ENCODE measurements around the gene PTPRD. TPM values are rescaled to one million over a fixed set of nuclear protein-coding genes. Genes with fewer than 3 reads are reported as not detected.

The PTPRD gene
- total RNA-seq, 1 donor from 2014 or later: 6.9 TPM

- no peaks in the 10 kb centered on the region for H3K36me3 ChIP-seq
- TF ChIP-seq CTCF (IDR thresholded peaks at IDR 0.05): no peak
These were observed 18.3 kb downstream of the PTPRD start for GRCh38 chr9:10594482-10594881.

DNA sequence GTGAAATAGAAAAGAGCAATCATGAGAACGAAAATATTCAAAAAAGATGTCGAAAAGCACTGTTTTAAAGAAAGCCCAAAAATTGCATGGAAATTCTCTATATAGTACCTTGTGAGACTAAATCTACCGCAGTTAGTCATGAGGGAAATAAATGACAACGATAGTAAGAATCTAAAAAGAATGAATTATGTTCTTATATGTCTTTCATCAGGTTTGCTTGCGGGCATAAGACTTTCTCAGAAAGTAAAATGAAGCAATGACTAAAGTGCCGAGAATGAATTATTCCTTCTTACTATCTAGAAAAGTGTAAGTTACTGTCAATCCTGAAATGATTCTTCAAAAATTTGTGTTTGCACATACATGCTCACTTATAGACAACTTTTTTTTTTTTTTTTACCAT is 26.4 kb downstream of the PTPRD start:
- H3K4me1 ChIP-seq: no peaks in the 10 kb centered on the region
- DNase-seq (ENCODE audit: low spot score in 2 of 2): no peak
- no peaks in the 10 kb centered on the region for H3K36me3 ChIP-seq
- H3K4me3 ChIP-seq: no peak overlapping the region
- intact Hi-C loops (cut with DNase I): no loop called here
- H3K9me3 ChIP-seq: no peaks in the 10 kb centered on the region
- no peak overlapping the region for H3K27ac ChIP-seq
- TF ChIP-seq CTCF (IDR thresholded peaks at IDR 0.05): no peak
- H3K27me3 ChIP-seq: no peaks in the 10 kb centered on the region

More at GRCh38 chr9:10594482-10594881, 18.3 kb downstream of the PTPRD start:
- intact Hi-C loops (cut with DNase I): no loop called here
- Histone ChIP-seq H3K9me3 (no peaks in the 10 kb centered on the region), H3K27ac (no peak overlapping the region), H3K4me3 (no peak overlapping the region), H3K27me3 (no peaks in the 10 kb centered on the region), H3K4me1 (no peaks in the 10 kb centered on the region)
- DNase-seq (ENCODE audit: low spot score in 2 of 2): no peak

DNA sequence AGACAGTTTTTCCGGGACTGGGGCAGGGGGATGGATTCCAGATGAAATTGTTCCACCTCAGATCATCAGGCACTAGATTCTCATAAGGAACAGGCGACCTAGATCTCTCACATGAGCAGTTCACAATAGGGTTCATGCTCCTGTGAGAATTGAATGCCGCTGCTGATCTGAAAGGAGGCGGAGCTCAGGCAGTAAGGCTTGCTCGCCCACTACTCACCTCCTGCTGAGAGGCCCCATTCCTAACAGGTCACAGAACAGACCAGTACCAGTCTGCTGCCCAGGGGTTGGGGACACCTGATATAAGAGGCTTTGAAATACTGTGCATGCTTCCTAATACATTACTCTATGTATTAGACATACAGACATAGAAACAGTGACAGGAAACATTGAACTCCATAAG is 41.1 kb downstream of the PTPRD start:
- Histone ChIP-seq H3K36me3 (no peaks in the 10 kb centered on the region), H3K4me1 (no peaks in the 10 kb centered on the region), H3K27ac (no peak overlapping the region), H3K27me3 (no peaks in the 10 kb centered on the region), H3K4me3 (no peak overlapping the region), H3K9me3 (no peaks in the 10 kb centered on the region)
- DNase-seq (ENCODE audit: low spot score in 2 of 2): no peak
- no peak for TF ChIP-seq CTCF (IDR thresholded peaks at IDR 0.05)
- intact Hi-C loops (cut with DNase I): no loop called here

GRCh38 chr9:10566848-10567247 is 46.0 kb downstream of the PTPRD start:
- intact Hi-C loops (cut with DNase I): no loop called here
- Histone ChIP-seq H3K9me3 (no peaks in the 10 kb centered on the region), H3K27ac (no peak overlapping the region), H3K36me3 (no peaks in the 10 kb centered on the region), H3K4me3 (no peak overlapping the region), H3K4me1 (no peaks in the 10 kb centered on the region), H3K27me3 (no peaks in the 10 kb centered on the region)
- TF ChIP-seq CTCF (IDR thresholded peaks at IDR 0.05): no peak
- DNase-seq (ENCODE audit: low spot score in 2 of 2): no peak

GRCh38 chr9:10562581-10563343 is 50.0 kb downstream of the PTPRD start:
- H3K27ac ChIP-seq: no peak overlapping the region
- H3K36me3 ChIP-seq: no peaks in the 10 kb centered on the region
- intact Hi-C loops (cut with DNase I): no loop called here
- H3K27me3 ChIP-seq: no peaks in the 10 kb centered on the region
- H3K9me3 ChIP-seq: no peaks in the 10 kb centered on the region
- TF ChIP-seq CTCF (IDR thresholded peaks at IDR 0.05): no peak
- H3K4me1 ChIP-seq: no peaks in the 10 kb centered on the region
- H3K4me3 ChIP-seq: no peak overlapping the region
- DNase-seq (ENCODE audit: low spot score in 2 of 2): no peak
